ENCODE measurements around the gene RPL21.
"Not testable (repeated sequence)": the region's sequence is repeated elsewhere in the genome, so short reads cannot be mapped to it uniquely, and the experiment has no call there.

The RPL21 gene

GRCh38 chr13:27251166-27252091 is at the start of gene RPL21:
Gene RPL21 (plus strand): TSS chr13:27251558. CDS start chr13:27253777, 2,219 bp downstream.
- peaks cover 46% of the 10 kb centered on the region for H3K36me3 Mint-ChIP-seq (ENCODE audit: low read depth)
- DNase-seq (ENCODE audit: low spot score) = peak; percentile 87
- H3K27me3 Mint-ChIP-seq (ENCODE audit: low read depth) = no peaks in the 10 kb centered on the region
- H3K27ac Mint-ChIP-seq = peak within 1 kb of the TSS; percentile 99
- H3K4me1 Mint-ChIP-seq (ENCODE audit: low read depth) = peaks cover 37% of the 10 kb centered on the region
- no peaks in the 10 kb centered on the region for H3K9me3 Mint-ChIP-seq
- H3K4me3 Mint-ChIP-seq = peak within 1 kb of the TSS; percentile 94

GRCh38 chr13:27201661-27202060 is 49.7 kb upstream of the RPL21 start:
- Mint-ChIP-seq H3K27ac (no peak overlapping the region), H3K9me3 (no peaks in the 10 kb centered on the region), H3K36me3 (ENCODE audit: low read depth) (no peaks in the 10 kb centered on the region), H3K4me1 (ENCODE audit: low read depth) (peaks cover 6% of the 10 kb centered on the region), H3K4me3 (no peak overlapping the region), H3K27me3 (ENCODE audit: low read depth) (no peaks in the 10 kb centered on the region)
- DNase-seq (ENCODE audit: low spot score) = no peak

GRCh38 chr13:27203186-27203585 is 48.2 kb upstream of the RPL21 start:
- Mint-ChIP-seq H3K36me3 (ENCODE audit: low read depth) (no peaks in the 10 kb centered on the region), H3K9me3 (no peaks in the 10 kb centered on the region), H3K4me3 (no peak overlapping the region), H3K27ac (no peak overlapping the region), H3K27me3 (ENCODE audit: low read depth) (no peaks in the 10 kb centered on the region), H3K4me1 (ENCODE audit: low read depth) (peaks cover 6% of the 10 kb centered on the region)
- DNase-seq (ENCODE audit: low spot score) = no peak

GRCh38 chr13:27203854-27204253 is 47.5 kb upstream of the RPL21 start:
- Mint-ChIP-seq H3K4me3 (no peak overlapping the region), H3K4me1 (ENCODE audit: low read depth) (peaks cover 6% of the 10 kb centered on the region), H3K27ac (no peak overlapping the region), H3K36me3 (ENCODE audit: low read depth) (no peaks in the 10 kb centered on the region), H3K9me3 (no peaks in the 10 kb centered on the region), H3K27me3 (ENCODE audit: low read depth) (peaks cover 2% of the 10 kb centered on the region)
- DNase-seq (ENCODE audit: low spot score) = no peak

- Mint-ChIP-seq H3K27me3 (ENCODE audit: low read depth) (peaks cover 2% of the 10 kb centered on the region), H3K4me3 (no peak overlapping the region)
Measured at GRCh38 chr13:27208514-27208913, 42.8 kb upstream of the RPL21 start.

GRCh38 chr13:27211271-27211670 is 40.1 kb upstream of the RPL21 start:
- peaks cover 4% of the 10 kb centered on the region for H3K4me1 Mint-ChIP-seq (ENCODE audit: low read depth)
- H3K36me3 Mint-ChIP-seq (ENCODE audit: low read depth) = no peaks in the 10 kb centered on the region
- H3K27me3 Mint-ChIP-seq (ENCODE audit: low read depth) = peaks cover 2% of the 10 kb centered on the region
- H3K9me3 Mint-ChIP-seq = peaks cover 3% of the 10 kb centered on the region
- DNase-seq (ENCODE audit: low spot score) = no peak
- no peak overlapping the region for H3K27ac Mint-ChIP-seq
- H3K4me3 Mint-ChIP-seq = no peak overlapping the region

More at GRCh38 chr13:27208514-27208913, 42.8 kb upstream of the RPL21 start:
- Mint-ChIP-seq H3K27ac (no peak overlapping the region), H3K4me1 (ENCODE audit: low read depth) (peaks cover 4% of the 10 kb centered on the region), H3K9me3 (peaks cover 3% of the 10 kb centered on the region), H3K36me3 (ENCODE audit: low read depth) (no peaks in the 10 kb centered on the region)
- no peak for DNase-seq (ENCODE audit: low spot score)

GRCh38 chr13:27211771-27212364 is 39.5 kb upstream of the RPL21 start:
- no peak for DNase-seq (ENCODE audit: low spot score)
- Mint-ChIP-seq H3K4me3 (no peak overlapping the region), H3K4me1 (ENCODE audit: low read depth) (peaks cover 4% of the 10 kb centered on the region), H3K27me3 (ENCODE audit: low read depth) (peaks cover 2% of the 10 kb centered on the region), H3K9me3 (peaks cover 3% of the 10 kb centered on the region), H3K36me3 (ENCODE audit: low read depth) (no peaks in the 10 kb centered on the region), H3K27ac (no peak overlapping the region)

GRCh38 chr13:27213386-27213785 is 38.0 kb upstream of the RPL21 start:
- H3K4me1 Mint-ChIP-seq (ENCODE audit: low read depth); H3K36me3 Mint-ChIP-seq (ENCODE audit: low read depth); H3K9me3 Mint-ChIP-seq; H3K27ac Mint-ChIP-seq; H3K27me3 Mint-ChIP-seq (ENCODE audit: low read depth); DNase-seq (ENCODE audit: low spot score); H3K4me3 Mint-ChIP-seq: not testable (repeated sequence)

GRCh38 chr13:27217791-27218190 is 33.6 kb upstream of the RPL21 start:
- not testable (repeated sequence) for H3K4me3 Mint-ChIP-seq; H3K9me3 Mint-ChIP-seq; H3K27ac Mint-ChIP-seq; H3K36me3 Mint-ChIP-seq (ENCODE audit: low read depth); H3K4me1 Mint-ChIP-seq (ENCODE audit: low read depth); H3K27me3 Mint-ChIP-seq (ENCODE audit: low read depth); DNase-seq (ENCODE audit: low spot score)

GRCh38 chr13:27218861-27219260 is 32.5 kb upstream of the RPL21 start:
- H3K36me3 Mint-ChIP-seq (ENCODE audit: low read depth); H3K9me3 Mint-ChIP-seq; H3K4me3 Mint-ChIP-seq; H3K27ac Mint-ChIP-seq; DNase-seq (ENCODE audit: low spot score); H3K27me3 Mint-ChIP-seq (ENCODE audit: low read depth); H3K4me1 Mint-ChIP-seq (ENCODE audit: low read depth): not testable (repeated sequence)

- H3K27me3 Mint-ChIP-seq (ENCODE audit: low read depth) = peaks cover 6% of the 10 kb centered on the region
- no peaks in the 10 kb centered on the region for H3K36me3 Mint-ChIP-seq (ENCODE audit: low read depth)
- H3K4me1 Mint-ChIP-seq (ENCODE audit: low read depth) = no peaks in the 10 kb centered on the region
- H3K4me3 Mint-ChIP-seq = no peak overlapping the region
- no peak for DNase-seq (ENCODE audit: low spot score)
- H3K9me3 Mint-ChIP-seq = peaks cover 7% of the 10 kb centered on the region
- no peak overlapping the region for H3K27ac Mint-ChIP-seq
Measured at GRCh38 chr13:27219611-27220010, 31.7 kb upstream of the RPL21 start.

GRCh38 chr13:27222100-27222499 is 29.3 kb upstream of the RPL21 start:
- not testable (repeated sequence) for H3K36me3 Mint-ChIP-seq (ENCODE audit: low read depth); H3K9me3 Mint-ChIP-seq; H3K4me1 Mint-ChIP-seq (ENCODE audit: low read depth); DNase-seq (ENCODE audit: low spot score); H3K4me3 Mint-ChIP-seq; H3K27ac Mint-ChIP-seq; H3K27me3 Mint-ChIP-seq (ENCODE audit: low read depth)

- no peaks in the 10 kb centered on the region for H3K36me3 Mint-ChIP-seq (ENCODE audit: low read depth)
- peaks cover 12% of the 10 kb centered on the region for H3K27me3 Mint-ChIP-seq (ENCODE audit: low read depth)
- peaks cover 3% of the 10 kb centered on the region for H3K9me3 Mint-ChIP-seq
- H3K27ac Mint-ChIP-seq = no peak overlapping the region
- DNase-seq (ENCODE audit: low spot score) = no peak
- H3K4me1 Mint-ChIP-seq (ENCODE audit: low read depth) = no peaks in the 10 kb centered on the region
- no peak overlapping the region for H3K4me3 Mint-ChIP-seq
Measured at GRCh38 chr13:27226991-27227390, 24.4 kb upstream of the RPL21 start.

GRCh38 chr13:27228131-27228530 is 23.2 kb upstream of the RPL21 start:
- H3K4me3 Mint-ChIP-seq = no peak overlapping the region
- no peak overlapping the region for H3K27ac Mint-ChIP-seq
- peaks cover 8% of the 10 kb centered on the region for H3K27me3 Mint-ChIP-seq (ENCODE audit: low read depth)
- H3K4me1 Mint-ChIP-seq (ENCODE audit: low read depth) = no peaks in the 10 kb centered on the region
- H3K36me3 Mint-ChIP-seq (ENCODE audit: low read depth) = no peaks in the 10 kb centered on the region
- DNase-seq (ENCODE audit: low spot score) = no peak
- peaks cover 3% of the 10 kb centered on the region for H3K9me3 Mint-ChIP-seq

Data from T-helper 2 cell treated with Interferon-gamma antibody and Interleukin-4, amounts not matched to agents 5 μg/mL and 100 μg/mL, for 36 hours (primary cell).